ENCODE results near the gene L3MBTL4.

L3MBTL4 gene

GRCh38 chr18:5944448-5944847 lies 470.3 kb downstream of the L3MBTL4 start:
- DNase-seq: no peak

- peak; percentile 2 for DNase-seq
Observed at GRCh38 chr18:5943514-5943913, 471.2 kb downstream of the L3MBTL4 start.

GRCh38 chr18:5942591-5942990 lies 472.1 kb downstream of the L3MBTL4 start:
- DNase-seq: no peak

- no peak for DNase-seq
Observed at GRCh38 chr18:5941890-5942289, 472.8 kb downstream of the L3MBTL4 start.

- DNase-seq: no peak
Observed at GRCh38 chr18:5939801-5940667, 474.7 kb downstream of the L3MBTL4 start.

- DNase-seq: no peak
Observed at GRCh38 chr18:5937795-5938194, 476.9 kb downstream of the L3MBTL4 start.

GRCh38 chr18:5937121-5937520 lies 477.6 kb downstream of the L3MBTL4 start:
- DNase-seq: no peak

- no peak for DNase-seq
Observed at GRCh38 chr18:5930789-5931188, 483.9 kb downstream of the L3MBTL4 start.

GRCh38 chr18:5918205-5918858 lies 496.4 kb downstream of the L3MBTL4 start:
- DNase-seq: no peak

GRCh38 chr18:5914951-5915350 lies 499.8 kb downstream of the L3MBTL4 start:
- no peak for DNase-seq

GRCh38 chr18:5914016-5914415 lies 500.7 kb downstream of the L3MBTL4 start:
- no peak for DNase-seq

GRCh38 chr18:5912566-5912965 lies 502.1 kb downstream of the L3MBTL4 start:
- no peak for DNase-seq

GRCh38 chr18:5909125-5909524 lies 505.6 kb downstream of the L3MBTL4 start:
- no peak for DNase-seq
